Measurements from ENCODE around the gene MSMP.

- TF ChIP-seq EP300 (IDR thresholded peaks at IDR 0.05; ENCODE audit: borderline replicate concordance in 1 of 2, control insufficient read depth in 1 of 2, low read depth in 2 of 2, low read length in 2 of 2) = no peak
- TF ChIP-seq, protein P1, sequence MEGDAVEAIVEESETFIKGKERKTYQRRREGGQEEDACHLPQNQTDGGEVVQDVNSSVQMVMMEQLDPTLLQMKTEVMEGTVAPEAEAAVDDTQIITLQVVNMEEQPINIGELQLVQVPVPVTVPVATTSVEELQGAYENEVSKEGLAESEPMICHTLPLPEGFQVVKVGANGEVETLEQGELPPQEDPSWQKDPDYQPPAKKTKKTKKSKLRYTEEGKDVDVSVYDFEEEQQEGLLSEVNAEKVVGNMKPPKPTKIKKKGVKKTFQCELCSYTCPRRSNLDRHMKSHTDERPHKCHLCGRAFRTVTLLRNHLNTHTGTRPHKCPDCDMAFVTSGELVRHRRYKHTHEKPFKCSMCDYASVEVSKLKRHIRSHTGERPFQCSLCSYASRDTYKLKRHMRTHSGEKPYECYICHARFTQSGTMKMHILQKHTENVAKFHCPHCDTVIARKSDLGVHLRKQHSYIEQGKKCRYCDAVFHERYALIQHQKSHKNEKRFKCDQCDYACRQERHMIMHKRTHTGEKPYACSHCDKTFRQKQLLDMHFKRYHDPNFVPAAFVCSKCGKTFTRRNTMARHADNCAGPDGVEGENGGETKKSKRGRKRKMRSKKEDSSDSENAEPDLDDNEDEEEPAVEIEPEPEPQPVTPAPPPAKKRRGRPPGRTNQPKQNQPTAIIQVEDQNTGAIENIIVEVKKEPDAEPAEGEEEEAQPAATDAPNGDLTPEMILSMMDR (IDR thresholded peaks at IDR 0.05 in 2 of 3, conservative IDR thresholded peaks at IDR 0.05 in 1 of 3; ENCODE audit: control insufficient read depth in 2 of 3, extremely low read depth in 1 of 3, insufficient read depth in 1 of 3, low read depth in 3 of 3, low read length in 3 of 3) = no peak
- TF ChIP-seq NFYB (IDR thresholded peaks at IDR 0.05; ENCODE audit: insufficient read depth, low read depth, low read length) = no peak
- TF ChIP-seq, protein P2, sequence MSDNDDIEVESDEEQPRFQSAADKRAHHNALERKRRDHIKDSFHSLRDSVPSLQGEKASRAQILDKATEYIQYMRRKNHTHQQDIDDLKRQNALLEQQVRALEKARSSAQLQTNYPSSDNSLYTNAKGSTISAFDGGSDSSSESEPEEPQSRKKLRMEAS (IDR thresholded peaks at IDR 0.05; ENCODE audit: low read depth, low read length) = no peak
- TF ChIP-seq TBL1XR1 (IDR thresholded peaks at IDR 0.05; ENCODE audit: low read depth, low read length) = no peak
- TF ChIP-seq GABPA (IDR thresholded peaks at IDR 0.05; ENCODE audit: low read depth) = no peak
- TF ChIP-seq KLF5 (IDR thresholded peaks at IDR 0.05; ENCODE audit: partially characterized antibody) = no peak
- no peak for TF ChIP-seq REST (IDR thresholded peaks at IDR 0.05; ENCODE audit: low read depth, low read length)
Measured at GRCh38 chr9:35793461-35793860, 39.4 kb upstream of the MSMP start.

Measured in GM12878 (cell line).